GM18502 (cell line): ENCODE measurements around the gene LTBP2.

Source experiments
- ATAC-seq: cut with Tn5 transposase; IDR thresholded peaks from one replicate; pipeline ENCODE4 v1.9.1; 2021; ENCODE audit warnings: mild to moderate bottlenecking; ENCODE audit not compliant: unreplicated experiment, poor library complexity

LTBP2 gene

DNA sequence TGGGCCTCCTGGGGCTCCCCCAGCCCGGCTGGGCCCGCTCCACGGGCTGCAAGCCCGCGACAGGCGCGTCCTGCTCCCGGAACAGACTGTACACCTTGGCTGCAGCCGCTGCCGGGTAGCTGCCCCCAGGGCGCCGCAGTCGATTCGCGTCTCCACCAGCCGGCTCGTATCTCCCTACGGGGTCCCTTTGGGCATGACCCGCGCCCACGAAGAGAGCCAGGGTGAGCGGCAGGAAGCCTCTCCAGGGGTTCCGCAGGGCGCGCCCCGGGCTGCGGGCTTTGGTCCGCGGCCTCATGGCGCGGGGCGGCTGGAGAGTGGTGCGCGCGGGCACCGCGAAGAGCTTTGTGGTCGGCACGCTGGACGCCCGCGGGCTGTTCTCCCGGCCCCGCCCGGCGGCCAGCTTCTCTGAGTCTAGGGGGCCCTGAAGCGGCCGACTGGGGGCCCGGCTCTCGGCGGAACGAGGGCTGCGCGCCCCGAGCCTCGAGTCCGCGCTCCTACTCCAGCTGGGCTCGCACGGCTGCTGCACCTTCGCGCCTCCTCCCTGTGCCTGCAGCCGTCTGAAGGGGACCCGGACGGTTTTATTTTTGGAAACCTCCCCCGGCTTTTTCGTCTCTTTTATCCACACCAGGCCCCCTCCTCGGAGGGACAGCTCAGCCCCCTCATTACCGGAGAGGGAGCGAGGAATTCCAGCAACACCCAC, at the start of gene LTBP2:
TSS of gene LTBP2 (minus strand) at position 588 of the 700 bp plus-strand sequence. CDS start at position 295, 293 bp downstream.
- ATAC-seq: no peak

DNA sequence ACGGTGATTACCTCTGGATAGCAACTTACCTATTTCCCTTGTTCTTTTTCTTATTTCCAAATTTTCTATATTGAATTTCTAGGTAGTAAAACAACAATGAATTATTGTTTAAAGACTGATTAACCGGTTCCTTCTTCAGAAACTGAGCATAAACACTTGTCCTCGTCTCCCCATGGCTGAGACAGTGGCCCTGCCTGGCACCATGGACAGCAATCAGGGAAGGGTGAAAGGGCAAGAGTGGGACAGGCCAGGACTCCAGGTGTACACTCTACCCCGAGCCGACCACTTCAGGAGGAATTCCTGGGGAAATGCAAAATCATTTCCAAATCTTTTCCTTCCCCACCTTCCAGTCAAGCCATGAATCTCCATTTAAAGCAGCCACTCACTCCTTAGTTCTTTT, 48.8 kb upstream of the LTBP2 start:
- ATAC-seq: no peak

DNA sequence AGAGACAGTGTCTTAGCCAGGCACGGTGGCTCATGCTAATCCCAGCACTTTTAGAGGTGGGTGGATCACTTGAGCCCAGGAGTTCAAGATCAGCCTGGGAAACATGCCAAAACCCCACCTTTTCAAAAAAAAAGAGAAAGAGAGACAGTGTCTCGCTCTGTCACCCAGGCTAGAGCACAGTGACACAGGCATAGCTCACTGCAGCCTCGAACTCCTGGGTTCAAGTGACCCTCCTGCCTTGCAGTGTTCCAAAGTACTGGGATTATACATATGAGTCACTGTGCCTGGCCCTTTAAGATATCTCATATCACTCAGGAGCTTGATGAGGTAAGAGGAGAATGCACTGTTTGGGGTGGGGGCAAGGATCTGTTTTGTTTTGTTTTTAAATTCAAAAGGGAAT, 48.1 kb upstream of the LTBP2 start:
- no peak for ATAC-seq

DNA sequence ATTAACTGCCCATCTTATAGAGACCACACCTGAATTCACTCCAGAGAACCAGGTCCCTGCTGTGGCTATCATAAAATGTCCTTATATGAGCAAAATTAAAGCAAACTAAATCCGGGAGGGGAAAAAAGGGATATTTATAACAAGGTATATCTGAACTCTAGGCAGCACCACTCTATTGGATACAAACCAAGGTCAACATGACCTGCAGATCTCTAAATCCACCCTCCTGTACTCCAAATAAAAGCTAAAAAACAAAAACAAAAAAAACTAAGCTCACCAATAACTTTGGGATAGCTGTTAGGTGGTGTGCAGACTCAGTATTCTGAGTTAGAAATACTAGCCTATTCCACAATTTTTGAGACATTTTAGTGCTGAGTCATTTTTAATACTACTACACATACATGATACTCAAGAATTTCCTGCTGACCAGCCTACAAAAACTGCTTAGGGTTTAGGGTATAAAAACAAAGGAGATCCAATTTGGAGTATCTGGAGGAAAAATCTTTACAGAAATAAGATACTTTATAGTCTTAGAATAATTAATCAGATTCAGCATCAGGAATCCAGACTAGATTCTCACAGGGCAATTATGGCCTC, 46.6 kb upstream of the LTBP2 start:
- ATAC-seq: no peak

DNA sequence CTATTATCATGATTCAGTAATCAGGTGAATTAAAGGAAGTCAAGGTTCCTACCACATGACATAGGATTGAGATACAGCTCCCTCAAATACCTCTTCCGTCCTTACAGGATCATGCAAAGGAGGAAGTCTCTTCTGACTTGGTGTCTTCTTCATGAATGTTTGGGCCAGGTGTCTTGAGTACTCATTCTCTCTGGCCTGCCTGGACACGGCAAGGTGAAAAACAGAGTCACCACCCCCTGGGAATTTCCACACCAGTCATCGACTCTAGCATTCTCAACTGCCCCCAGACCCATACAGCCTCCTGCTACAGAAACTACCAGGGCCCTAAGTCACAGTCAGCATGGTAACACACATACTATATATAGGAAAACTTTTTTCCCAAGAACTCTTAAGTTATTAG, 44.9 kb upstream of the LTBP2 start:
- ATAC-seq: no peak

DNA sequence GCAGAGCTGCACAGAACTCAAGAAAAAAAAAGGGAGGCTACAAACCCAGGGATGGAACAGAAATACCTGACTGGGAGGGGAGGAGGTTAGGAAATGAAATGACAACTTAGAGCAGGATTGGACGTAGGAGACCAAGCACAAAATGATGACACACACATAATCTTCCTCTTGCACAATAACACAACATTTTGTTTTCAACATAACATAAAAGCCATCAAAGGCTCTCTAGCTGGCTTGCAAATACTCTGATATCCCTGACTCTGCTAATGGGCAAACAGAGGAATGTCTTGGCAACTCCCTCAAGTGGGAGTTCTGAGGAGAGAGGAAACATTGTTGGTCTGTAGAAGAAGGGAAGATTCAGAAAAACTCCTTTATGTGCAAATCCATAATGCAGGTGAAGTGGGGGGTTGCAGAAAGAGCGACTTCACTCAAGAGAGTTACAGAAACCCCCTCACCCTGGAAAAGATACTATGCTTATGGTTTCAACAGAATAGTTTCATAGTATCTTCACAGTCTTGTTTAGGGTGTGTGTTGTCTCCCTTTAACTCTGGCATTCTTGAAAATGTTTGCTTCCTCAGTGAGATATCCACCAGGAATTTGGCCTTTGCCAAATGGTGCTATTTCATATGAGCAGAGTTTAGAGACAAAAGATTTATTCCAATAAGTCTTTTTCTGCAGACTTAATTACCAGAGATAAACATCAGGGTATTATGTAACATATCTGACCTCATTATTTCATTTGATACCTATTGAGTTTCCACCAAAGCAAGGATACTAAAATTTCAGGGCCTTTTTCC, 43.8 kb upstream of the LTBP2 start:
- no peak for ATAC-seq

DNA sequence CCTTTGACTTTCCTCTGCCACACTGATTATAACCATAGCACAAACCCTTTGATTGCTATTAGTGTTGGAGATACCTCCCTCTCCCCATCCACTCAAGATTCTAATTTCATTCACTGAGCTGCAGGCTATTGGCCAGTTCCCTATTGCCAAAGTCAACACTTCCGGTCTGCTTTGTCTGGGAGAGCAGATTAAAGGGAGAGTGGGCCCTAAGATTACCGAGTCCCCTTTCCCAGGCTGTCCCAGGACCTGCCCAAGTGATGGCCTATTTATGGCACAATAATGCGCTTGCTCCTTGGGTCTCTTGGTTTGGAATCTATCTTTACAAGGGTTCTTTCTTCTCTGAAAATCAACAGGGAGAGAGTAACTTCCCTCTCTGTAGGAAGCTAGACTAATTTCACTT, 42.9 kb upstream of the LTBP2 start:
- no peak for ATAC-seq

DNA sequence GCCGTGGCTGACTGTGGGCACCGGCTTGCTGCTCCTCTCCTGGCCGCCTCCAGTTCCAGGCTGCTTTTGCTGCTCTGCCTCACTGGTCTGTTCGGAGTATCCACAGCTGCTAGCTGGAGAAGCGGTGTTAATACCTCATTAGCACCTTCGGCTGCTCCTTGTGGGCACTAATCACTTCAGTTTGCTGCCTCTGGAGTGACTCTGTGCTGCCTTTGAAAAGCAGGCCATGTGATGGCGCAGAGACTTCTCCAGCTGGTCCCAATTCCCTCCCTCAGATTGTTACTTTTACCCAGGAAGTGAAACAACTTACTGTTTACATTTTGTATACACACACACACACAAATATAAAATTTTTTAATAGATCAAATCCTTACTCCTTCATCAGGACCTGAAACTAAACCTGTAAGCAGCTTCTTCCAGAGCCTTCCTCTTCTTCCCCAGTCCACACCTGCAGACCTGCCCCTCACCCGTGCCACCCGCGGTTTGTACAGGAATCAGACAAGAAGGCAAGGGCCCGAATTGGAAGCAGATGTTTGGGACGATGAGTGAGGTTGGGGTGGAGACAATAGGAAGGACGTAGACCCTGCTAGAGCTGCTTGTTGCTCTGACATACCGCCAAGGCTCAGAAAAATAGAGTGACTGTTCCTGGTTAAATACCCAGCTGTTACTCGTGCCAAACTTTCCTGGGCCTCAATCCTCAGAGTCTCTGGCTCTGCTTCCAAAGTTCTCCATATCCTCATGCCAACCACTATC, 41.5 kb upstream of the LTBP2 start:
- ATAC-seq: no peak

DNA sequence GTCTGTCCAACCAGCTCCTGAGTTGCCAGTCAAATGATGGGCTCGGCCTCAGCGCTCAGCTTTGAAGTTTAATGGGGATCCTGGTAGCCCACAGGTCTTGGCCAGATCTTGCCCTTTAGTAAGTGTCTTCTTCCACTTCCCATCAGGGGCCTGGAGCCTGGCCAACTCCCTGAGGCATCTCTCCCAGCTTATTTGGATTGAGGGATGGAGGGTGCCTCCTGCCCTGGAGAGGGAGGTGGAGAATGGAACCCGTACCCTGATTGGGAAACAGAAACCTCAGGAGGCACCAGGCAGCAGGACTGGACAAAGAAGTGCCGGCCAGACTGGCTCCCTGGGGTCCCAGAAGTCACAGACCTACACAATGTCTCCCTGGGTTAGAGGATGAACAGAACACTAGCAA, 40.5 kb upstream of the LTBP2 start:
- no peak for ATAC-seq

DNA sequence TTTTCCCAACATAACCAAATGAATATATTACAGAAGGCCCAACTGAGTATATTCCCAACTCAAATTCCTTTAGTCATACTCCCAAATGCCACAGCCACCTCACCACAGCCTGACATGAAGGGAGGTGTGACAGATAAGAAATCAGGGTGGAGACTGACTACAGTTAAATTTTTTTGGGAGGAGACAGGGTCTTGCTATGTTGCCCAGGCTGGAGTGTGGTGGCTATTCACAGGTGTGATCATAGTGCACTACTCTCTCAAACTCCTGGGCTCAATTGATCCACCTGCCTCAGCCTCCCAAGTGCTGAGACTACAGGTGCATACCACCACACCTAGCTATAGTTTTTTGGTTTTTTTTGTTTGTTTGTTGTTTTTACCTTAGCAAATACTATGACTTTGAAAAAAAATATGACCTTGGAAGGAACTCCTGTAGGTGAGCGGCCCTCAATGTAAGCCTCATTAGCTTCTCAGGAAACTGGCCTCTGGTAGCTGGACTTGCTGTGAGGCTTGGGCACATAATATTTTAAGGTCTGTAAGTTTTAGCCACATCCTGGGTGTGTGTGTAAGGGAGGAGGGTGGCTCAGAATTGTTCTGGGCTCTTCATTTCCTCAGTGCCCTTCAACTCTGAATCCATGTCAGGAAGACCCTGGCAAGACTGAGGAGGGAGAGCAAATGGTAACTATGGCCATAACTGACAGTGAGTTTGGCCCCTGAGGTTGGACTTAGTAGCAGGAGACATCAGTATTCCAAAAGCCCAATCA, 39.1 kb upstream of the LTBP2 start:
- ATAC-seq: no peak

DNA sequence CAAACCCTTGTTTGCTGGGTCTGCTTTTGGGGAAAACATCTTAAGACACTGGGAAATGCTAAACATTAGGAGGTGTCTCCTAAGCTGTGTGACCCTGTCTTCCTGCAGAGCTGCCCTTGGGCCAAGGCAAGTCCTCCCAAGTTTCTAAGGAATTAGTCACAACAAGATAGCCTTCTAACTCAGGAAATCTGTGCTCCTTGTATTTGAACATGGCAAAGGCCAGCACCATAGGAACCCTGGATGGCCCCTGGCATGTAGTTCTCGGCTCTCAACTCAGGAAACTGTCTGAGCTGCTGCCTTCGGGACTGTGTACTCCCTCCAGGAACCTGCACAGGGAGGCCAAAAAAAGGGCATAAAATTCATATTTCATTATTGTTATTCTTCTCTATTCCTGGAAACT, 37.6 kb upstream of the LTBP2 start:
- no peak for ATAC-seq

DNA sequence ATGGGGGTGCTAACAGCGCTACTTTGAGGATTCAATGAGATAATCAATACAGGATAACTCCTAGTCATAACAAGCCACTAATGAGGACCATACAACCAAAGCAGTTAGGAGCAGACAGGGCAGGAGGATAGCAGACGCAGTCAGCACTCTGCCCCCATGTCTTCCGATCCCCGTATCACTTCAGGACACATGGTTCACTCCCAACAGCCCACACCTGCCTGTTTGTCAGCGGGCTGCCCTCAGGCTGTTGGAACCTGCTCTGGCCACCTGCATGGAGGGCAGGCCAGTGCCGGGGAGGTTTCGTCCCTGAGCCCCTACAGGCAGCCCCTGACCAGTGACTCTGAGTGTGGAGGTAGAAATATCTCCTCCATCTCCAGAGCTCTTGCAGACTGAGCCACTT, 37.1 kb upstream of the LTBP2 start:
- no peak for ATAC-seq

DNA sequence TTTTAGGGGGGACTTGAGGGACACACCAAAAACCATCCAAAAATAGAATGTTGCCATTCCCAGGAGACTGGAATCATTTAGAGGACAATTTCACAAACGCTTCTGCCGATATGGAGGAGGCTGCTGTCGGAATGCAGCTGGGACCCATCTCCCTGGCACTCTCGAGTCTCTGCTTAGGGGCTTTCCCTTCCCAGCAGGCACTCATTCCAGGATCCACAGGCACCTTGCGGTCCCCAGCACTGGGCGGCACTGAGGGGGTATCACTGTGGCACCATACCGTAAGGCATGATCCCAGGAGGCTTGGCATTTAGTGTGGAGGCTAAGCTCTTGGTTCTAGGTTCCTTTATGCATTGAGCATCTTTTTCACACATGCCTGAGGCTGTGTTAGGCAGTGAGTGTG, 36.6 kb upstream of the LTBP2 start:
- ATAC-seq: no peak

DNA sequence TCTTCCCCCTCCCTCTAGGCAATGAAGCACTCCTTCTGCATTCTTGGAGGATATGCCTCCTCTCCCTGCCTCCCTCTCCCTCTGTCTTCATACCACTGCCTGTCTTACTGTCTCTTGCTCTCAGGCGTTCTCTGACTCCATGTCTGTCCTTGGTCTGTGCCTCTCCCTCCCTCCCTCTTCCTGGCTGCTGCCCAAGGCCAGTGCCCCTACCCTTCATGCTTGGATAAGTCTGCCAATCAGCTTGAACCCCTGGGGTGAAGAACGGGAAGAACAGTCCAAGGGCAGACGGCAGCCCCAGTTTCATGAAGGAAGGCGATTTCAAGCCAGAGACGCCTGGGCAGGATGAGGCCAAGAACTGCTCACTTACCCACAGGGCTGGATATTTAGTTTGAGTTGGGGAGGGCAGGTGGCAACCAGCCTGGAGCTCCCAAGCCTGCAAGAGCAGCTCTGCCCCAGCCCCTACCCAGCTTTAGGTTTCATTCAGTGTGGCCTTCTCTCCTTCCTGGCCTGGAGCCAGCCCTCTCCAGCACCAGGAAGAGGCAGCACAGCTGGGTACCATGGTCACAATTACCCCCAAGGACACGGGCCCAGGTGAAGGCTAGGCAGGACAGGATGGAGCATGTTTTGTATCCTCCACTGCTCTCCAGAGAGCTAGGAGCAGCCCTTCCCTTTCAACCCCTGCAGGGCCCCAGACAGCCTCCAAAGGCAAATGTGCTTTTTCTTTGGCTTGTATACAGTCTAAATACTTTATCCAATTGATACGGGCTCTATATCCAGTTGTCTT, 35.8 kb upstream of the LTBP2 start:
- ATAC-seq: no peak

DNA sequence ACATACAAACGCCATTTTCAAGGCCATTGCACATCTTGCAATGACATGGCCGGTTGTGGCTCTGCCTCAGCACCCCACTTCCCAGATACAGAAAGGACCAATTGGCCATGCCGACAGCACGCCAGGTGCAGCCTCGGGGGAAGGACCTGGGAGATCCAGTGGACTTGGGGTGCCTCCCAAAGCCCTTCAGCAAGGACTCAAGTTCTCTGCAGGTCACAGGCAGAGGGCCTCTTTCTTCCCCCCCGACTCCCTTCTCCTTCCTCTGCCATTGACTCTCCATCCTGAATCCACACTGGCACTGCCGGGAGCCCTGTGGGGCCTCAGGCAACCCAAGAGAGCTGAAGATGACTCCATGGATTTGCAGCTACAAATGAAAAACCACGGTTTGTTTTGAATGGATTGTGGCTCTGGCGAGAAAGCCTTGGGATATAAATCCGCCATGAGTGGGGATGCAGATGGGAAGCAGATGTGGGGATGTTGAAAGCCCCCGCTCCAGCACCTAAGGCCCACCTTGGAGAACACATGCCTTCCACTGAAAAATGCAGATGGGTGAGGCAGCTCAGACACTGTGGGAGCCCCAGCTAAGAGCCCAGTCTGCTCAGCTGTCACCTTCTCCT, 35.1 kb upstream of the LTBP2 start:
- no peak for ATAC-seq

DNA sequence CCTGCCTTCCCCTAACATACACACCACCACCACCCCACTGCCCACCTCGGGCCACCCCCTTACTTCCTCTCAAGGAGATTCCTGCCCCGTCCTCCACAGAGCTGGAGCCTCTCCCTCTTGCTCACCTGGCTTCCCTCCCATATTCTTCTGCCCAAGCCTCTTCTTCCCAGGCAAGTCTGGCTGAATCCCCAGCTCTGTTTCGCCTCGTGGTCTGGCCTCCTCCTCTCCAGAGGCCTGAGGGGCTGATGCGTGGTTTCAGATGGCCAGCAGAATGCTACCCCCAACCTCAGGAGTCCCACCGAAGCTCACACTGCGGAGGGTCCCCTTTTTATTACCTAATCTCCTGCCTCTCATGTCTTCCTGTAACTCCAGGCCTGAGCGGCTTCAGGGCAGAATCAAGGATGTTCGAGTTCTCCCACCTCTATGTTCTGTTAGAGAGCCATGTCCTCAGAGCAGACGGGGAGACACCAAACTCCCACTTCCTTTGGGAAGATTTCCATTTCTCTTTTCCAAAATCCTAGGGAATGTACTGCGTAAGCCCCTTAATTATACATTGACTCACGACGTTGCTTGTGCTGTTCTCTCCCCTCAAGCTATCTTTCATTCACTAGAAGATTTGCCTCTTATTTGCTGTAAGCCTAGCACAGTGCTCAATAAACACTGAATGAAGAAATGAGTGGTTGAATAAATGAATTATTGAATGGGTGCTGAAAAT, 33.9 kb upstream of the LTBP2 start:
- no peak for ATAC-seq

DNA sequence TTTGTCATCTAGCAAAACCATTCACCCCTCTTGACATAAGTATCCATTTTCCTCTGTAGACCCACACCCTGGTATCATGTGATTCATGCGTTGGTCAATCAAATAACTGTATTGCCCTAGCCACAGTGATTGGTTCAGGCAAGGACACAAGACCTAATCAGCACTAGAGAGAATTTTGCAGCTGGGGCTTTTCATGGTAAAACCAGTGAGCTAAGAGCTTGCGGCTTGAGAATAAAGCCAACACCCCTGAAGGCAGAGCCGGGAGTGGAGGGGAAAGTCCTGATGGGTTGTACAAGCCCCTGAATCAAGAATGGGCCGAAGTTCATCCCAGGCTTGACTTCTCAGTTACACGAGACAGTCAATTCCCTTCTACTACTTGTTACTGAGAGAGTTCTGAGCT, 33.2 kb upstream of the LTBP2 start:
- ATAC-seq: no peak

DNA sequence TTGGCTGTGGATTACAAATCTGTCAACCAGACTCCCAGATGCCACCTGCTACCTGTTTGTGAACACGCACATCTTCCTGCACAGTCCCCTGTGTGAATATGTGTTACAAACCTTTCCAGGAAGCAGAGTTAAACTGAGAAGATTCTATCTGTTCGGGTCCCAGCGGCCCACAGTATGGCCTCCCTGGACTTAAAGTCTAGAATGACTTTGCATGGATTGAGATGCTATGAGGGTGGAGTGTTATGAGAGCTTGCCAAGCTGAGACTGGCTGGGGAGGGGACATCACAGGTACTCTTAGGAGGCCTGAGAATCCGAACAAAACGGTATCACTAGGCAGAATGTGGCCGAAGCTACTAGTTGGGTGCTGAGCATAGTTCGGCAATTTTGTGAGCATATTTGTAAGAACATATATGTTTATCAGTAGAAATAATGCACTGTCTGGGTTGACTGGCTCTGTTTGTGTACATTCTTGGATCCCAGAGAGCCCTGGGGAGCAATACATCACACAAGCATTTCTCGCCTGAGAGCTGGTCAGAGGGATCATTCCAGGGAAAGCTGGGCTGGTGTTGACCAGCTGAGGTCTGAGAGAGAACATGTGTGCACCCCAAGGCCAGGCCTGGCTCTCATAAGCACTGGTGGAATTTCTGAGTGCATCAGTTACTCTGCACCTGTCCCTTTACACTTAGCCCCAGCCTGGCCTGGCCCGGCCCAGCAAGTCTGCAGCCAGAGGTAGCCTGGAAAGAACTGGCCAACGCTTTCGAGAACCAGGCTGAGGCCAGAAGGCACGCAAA, 29.8 kb upstream of the LTBP2 start:
- no peak for ATAC-seq
